HG03571 (cell line): Measurements from ENCODE around the gene SALL1.

Experiments
- ATAC-seq: cut with Tn5 transposase; IDR thresholded peaks from one replicate; pipeline ENCODE4 v1.9.1; 2021; ENCODE audit not compliant: unreplicated experiment

Gene SALL1

GRCh38 chr16:51150888-51151320 is at the start of gene SALL1:
SALL1 (minus strand) TSS chr16:51151270; CDS start chr16:51151241, 29 bp downstream.
- ATAC-seq, result no peak

GRCh38 chr16:51200793-51201192 is 49.7 kb upstream of the SALL1 start:
- ATAC-seq, result no peak

GRCh38 chr16:51197953-51198748 is 47.1 kb upstream of the SALL1 start:
- ATAC-seq, result no peak

- no peak for ATAC-seq
These were observed 42.8 kb upstream of the SALL1 start for GRCh38 chr16:51193879-51194278.

- no peak for ATAC-seq
These were observed 33.8 kb upstream of the SALL1 start for GRCh38 chr16:51184702-51185433.

GRCh38 chr16:51181503-51181811 is 30.4 kb upstream of the SALL1 start:
- no peak for ATAC-seq

- ATAC-seq, result no peak
These were observed 29.8 kb upstream of the SALL1 start for GRCh38 chr16:51180719-51181502.

- no peak for ATAC-seq
These were observed 24.0 kb upstream of the SALL1 start for GRCh38 chr16:51175081-51175480.

GRCh38 chr16:51172368-51172767 is 21.3 kb upstream of the SALL1 start:
- ATAC-seq, result no peak

- ATAC-seq, result no peak
These were observed 17.7 kb upstream of the SALL1 start for GRCh38 chr16:51168755-51169154.

GRCh38 chr16:51167170-51167895 is 16.3 kb upstream of the SALL1 start:
- no peak for ATAC-seq

GRCh38 chr16:51166541-51166940 is 15.5 kb upstream of the SALL1 start:
- no peak for ATAC-seq

GRCh38 chr16:51166091-51166490 is 15.0 kb upstream of the SALL1 start:
- no peak for ATAC-seq

- no peak for ATAC-seq
These were observed 14.0 kb upstream of the SALL1 start for GRCh38 chr16:51165043-51165442.

- no peak for ATAC-seq
These were observed 13.5 kb upstream of the SALL1 start for GRCh38 chr16:51164574-51164973.

- ATAC-seq, result no peak
These were observed 13.0 kb upstream of the SALL1 start for GRCh38 chr16:51163894-51164566.

GRCh38 chr16:51163366-51163765 is 12.3 kb upstream of the SALL1 start:
- ATAC-seq, result no peak

- ATAC-seq, result no peak
These were observed 10.5 kb upstream of the SALL1 start for GRCh38 chr16:51161440-51162195.

GRCh38 chr16:51159865-51160264 is 8.8 kb upstream of the SALL1 start:
- no peak for ATAC-seq

GRCh38 chr16:51159296-51159695 is 8.2 kb upstream of the SALL1 start:
- no peak for ATAC-seq
